ENCODE data around the gene NTN1.

- TF ChIP-seq ZNF639 (tag by site-specific recombination; IDR thresholded peaks at IDR 0.05) (no peak), ZBTB17 (tag by site-specific recombination; IDR thresholded peaks at IDR 0.05) (no peak), ZNF549 (tag by site-specific recombination; IDR thresholded peaks at IDR 0.05) (no peak), PATZ1 (tag by site-specific recombination; IDR thresholded peaks at IDR 0.05) (no peak), ZBTB11 (tag by site-specific recombination; conservative IDR thresholded peaks at IDR 0.05; ENCODE audit: low read depth) (no peak), ZNF843 (tag by site-specific recombination; IDR thresholded peaks at IDR 0.05) (no peak), ZNF660 (tag by site-specific recombination; IDR thresholded peaks at IDR 0.05) (no peak), FEZF1 (tag by site-specific recombination; IDR thresholded peaks at IDR 0.05) (no peak), CTCF (tag by site-specific recombination; IDR thresholded peaks at IDR 0.05) (no peak), ELK4 (IDR thresholded peaks at IDR 0.05; ENCODE audit: borderline replicate concordance, low read depth, low read length) (no peak)
These were observed 263.6 kb downstream of the NTN1 start for GRCh38 chr17:9284884-9285283.

All from HEK293 (cell line).